ENCODE results near the gene RNF11.

DNA sequence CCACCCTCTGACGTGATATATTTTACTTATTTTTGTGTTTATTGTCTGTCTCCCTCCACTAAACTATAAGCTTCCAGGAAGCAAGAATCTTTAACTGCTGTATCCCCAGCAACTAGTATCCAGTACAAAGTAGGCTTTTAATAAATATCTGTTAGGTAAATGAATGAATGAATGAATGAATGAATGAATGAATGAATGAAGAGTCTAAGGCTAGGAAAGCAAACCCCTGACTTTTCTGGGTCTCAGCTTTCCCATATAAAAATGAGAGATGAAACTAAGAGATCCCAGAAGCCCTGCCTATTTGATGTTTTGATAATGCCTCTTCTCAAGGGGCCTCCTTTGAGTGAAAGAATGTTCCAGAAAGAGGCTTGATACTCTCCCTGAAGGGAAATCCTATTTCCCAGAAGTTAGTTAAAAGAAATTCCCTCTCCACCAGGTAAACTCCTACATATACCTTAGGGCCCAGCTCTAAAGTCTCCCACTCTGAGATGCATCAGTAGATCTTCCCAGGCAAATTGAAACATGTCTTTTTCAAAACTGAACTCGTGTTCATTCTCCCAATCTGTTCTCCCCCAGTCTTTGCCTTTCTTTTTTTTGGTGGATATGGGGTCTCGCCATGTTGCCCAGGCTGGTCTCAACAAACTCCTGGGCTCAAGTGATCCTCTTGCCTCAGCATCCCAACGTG is 86.5 kb downstream of the RNF11 start:
- TF ChIP-seq, protein P1, sequence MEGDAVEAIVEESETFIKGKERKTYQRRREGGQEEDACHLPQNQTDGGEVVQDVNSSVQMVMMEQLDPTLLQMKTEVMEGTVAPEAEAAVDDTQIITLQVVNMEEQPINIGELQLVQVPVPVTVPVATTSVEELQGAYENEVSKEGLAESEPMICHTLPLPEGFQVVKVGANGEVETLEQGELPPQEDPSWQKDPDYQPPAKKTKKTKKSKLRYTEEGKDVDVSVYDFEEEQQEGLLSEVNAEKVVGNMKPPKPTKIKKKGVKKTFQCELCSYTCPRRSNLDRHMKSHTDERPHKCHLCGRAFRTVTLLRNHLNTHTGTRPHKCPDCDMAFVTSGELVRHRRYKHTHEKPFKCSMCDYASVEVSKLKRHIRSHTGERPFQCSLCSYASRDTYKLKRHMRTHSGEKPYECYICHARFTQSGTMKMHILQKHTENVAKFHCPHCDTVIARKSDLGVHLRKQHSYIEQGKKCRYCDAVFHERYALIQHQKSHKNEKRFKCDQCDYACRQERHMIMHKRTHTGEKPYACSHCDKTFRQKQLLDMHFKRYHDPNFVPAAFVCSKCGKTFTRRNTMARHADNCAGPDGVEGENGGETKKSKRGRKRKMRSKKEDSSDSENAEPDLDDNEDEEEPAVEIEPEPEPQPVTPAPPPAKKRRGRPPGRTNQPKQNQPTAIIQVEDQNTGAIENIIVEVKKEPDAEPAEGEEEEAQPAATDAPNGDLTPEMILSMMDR (IDR thresholded peaks at IDR 0.05): no peak
- no peak for TF ChIP-seq POLR2A (IDR thresholded peaks at IDR 0.05)

Measured in heart left ventricle (tissue), 13 donors.